H9 (cell line): ENCODE results near the gene KRTAP10-9. TPM values are rescaled to one million over a fixed set of nuclear protein-coding genes. Genes with fewer than 3 reads are reported as not detected.
"Not testable (repeated sequence)": the region's sequence is repeated elsewhere in the genome, so short reads cannot be mapped to it uniquely, and the experiment has no call there.

Experiments
- DNase-seq: peaks from one replicate; pipeline ENCODE4 v3.0.0-alpha.2; 2017
- H2AFZ ChIP-seq: one replicate; pipeline ENCODE4 v1.6.1; 2013; ENCODE audit warnings: mild to moderate bottlenecking, low read length, control low read depth, moderate library complexity
- H2AK5ac ChIP-seq: 2 replicates; pipeline ENCODE4 v1.6.1; 2013; ENCODE audit warnings: low read length, control low read depth, mixed read lengths; ENCODE audit not compliant: insufficient read length
- H2BK120ac ChIP-seq: one replicate; pipeline ENCODE4 v1.6.1; 2013; ENCODE audit warnings: low read depth, mild to moderate bottlenecking, low read length, control low read depth, inconsistent platforms; ENCODE audit not compliant: poor library complexity, severe bottlenecking
- H2BK12ac ChIP-seq: 2 replicates; pipeline ENCODE4 v1.6.1; 2013; ENCODE audit warnings: low read length, control low read depth, mixed read lengths, low read depth; ENCODE audit not compliant: insufficient read length
- H2BK15ac ChIP-seq: 2 replicates; pipeline ENCODE4 v1.6.1; 2013; ENCODE audit warnings: low read depth, low read length, control low read depth
- H2BK20ac ChIP-seq: one replicate; pipeline ENCODE4 v1.6.1; 2013; ENCODE audit warnings: low read depth, mild to moderate bottlenecking, low read length, control low read depth, inconsistent platforms; ENCODE audit not compliant: poor library complexity, severe bottlenecking
- H2BK5ac ChIP-seq: 2 replicates; pipeline ENCODE4 v1.6.1; 2013; ENCODE audit warnings: low read length, control low read depth, mixed read lengths; ENCODE audit not compliant: insufficient read length
- H3K14ac ChIP-seq: 2 replicates; pipeline ENCODE4 v1.6.1; 2013; ENCODE audit warnings: low read length, control low read depth; ENCODE audit not compliant: insufficient read depth
- H3K18ac ChIP-seq: 2 replicates; pipeline ENCODE4 v1.6.1; 2013; ENCODE audit warnings: low read depth, mild to moderate bottlenecking, mixed read lengths, low read length, control low read depth; ENCODE audit not compliant: insufficient read length
- H3K23ac ChIP-seq: 2 replicates; pipeline ENCODE4 v1.6.1; 2013; ENCODE audit warnings: low read length, control low read depth, mixed read lengths, low read depth; ENCODE audit not compliant: insufficient read length
- H3K23me2 ChIP-seq: 2 replicates; pipeline ENCODE4 v1.6.1; 2013; ENCODE audit warnings: low read depth, mild to moderate bottlenecking, mixed read lengths, low read length, control low read depth; ENCODE audit not compliant: insufficient read length, poor library complexity, severe bottlenecking
- H3K27ac ChIP-seq: 2 replicates; pipeline ENCODE4 v1.5.1; 2013; ENCODE audit warnings: low read length, control low read depth, mixed read lengths, low read depth; ENCODE audit not compliant: insufficient read length
- H3K27me3 ChIP-seq: 2 replicates; pipeline ENCODE4 v1.6.1; 2013; ENCODE audit warnings: low read length, control low read depth, inconsistent platforms; ENCODE audit not compliant: insufficient read depth
- H3K4ac ChIP-seq: 2 replicates; pipeline ENCODE4 v1.6.1; 2013; ENCODE audit warnings: low read depth, mild to moderate bottlenecking, control low read depth, inconsistent platforms, low read length, moderate library complexity
- H3K4me1 ChIP-seq: 2 replicates; pipeline ENCODE4 v1.6.1; 2013; ENCODE audit warnings: low read length, control low read depth, inconsistent platforms; ENCODE audit not compliant: insufficient read depth
- H3K4me2 ChIP-seq: 2 replicates; pipeline ENCODE4 v1.6.1; 2013; ENCODE audit warnings: low read length, control low read depth, mixed read lengths; ENCODE audit not compliant: insufficient read length, insufficient read depth
- H3K56ac ChIP-seq: 2 replicates; pipeline ENCODE4 v1.6.1; 2013; ENCODE audit warnings: low read depth, mild to moderate bottlenecking, mixed read lengths, low read length, control low read depth; ENCODE audit not compliant: insufficient read length
- H3K79me1 ChIP-seq: 2 replicates; pipeline ENCODE4 v1.6.1; 2013; ENCODE audit warnings: low read depth, mild to moderate bottlenecking, moderate library complexity, low read length, control low read depth, inconsistent platforms; ENCODE audit not compliant: insufficient read depth, poor library complexity, severe bottlenecking
- H3K79me2 ChIP-seq: 2 replicates; pipeline ENCODE4 v1.6.1; 2013; ENCODE audit warnings: low read length, control low read depth, inconsistent platforms; ENCODE audit not compliant: insufficient read depth
- H3K9ac ChIP-seq: 2 replicates; pipeline ENCODE4 v1.6.1; 2013; ENCODE audit warnings: low read length, control low read depth, mixed read lengths; ENCODE audit not compliant: insufficient read length; ENCODE audit errors: extremely low read depth
- H3K9me3 ChIP-seq: one replicate; pipeline ENCODE4 v1.6.1; 2013; ENCODE audit warnings: low read depth, low read length, inconsistent platforms; ENCODE audit not compliant: control insufficient read depth
- H3T11ph ChIP-seq: one replicate; pipeline ENCODE4 v1.6.1; 2013; ENCODE audit warnings: mild to moderate bottlenecking, low read length, control low read depth, inconsistent platforms
- H4K20me1 ChIP-seq: one replicate; pipeline ENCODE4 v1.6.1; 2013; ENCODE audit not compliant: control insufficient read depth, insufficient read length, insufficient read depth
- H4K5ac ChIP-seq: 2 replicates; pipeline ENCODE4 v1.6.1; 2013; ENCODE audit warnings: low read depth, mild to moderate bottlenecking, mixed read lengths, low read length, control low read depth; ENCODE audit not compliant: insufficient read length
- H4K8ac ChIP-seq: replicated peaks from 2 replicates; pipeline ENCODE4 v1.6.1; 2013; ENCODE audit warnings: low read length, control low read depth, mixed read lengths, low read depth; ENCODE audit not compliant: insufficient read length
- H4K91ac ChIP-seq: 2 replicates; pipeline ENCODE4 v1.6.1; 2013; ENCODE audit warnings: low read depth, mild to moderate bottlenecking, moderate library complexity, mixed read lengths, low read length, control low read depth; ENCODE audit not compliant: insufficient read length
- H3K27ac Mint-ChIP-seq, 3 experiments: 2 replicates in 2 of 3; 3 replicates in 1 of 3; pipeline ENCODE4 v1.8.0; 2020 to 2021; ENCODE audit warnings: mixed read lengths in 3 of 3, mild to moderate bottlenecking in 1 of 3, moderate library complexity in 1 of 3
- H3K27me3 Mint-ChIP-seq: 2 replicates; pipeline ENCODE4 v1.8.0; 2021; ENCODE audit warnings: low read depth, mild to moderate bottlenecking, moderate library complexity, mixed read lengths
- H3K36me3 Mint-ChIP-seq, 3 experiments: 2 replicates in 2 of 3; 3 replicates in 1 of 3; pipeline ENCODE4 v1.8.0; 2020 to 2021; ENCODE audit warnings: low read depth in 3 of 3, mixed read lengths in 3 of 3; ENCODE audit not compliant: insufficient read depth in 1 of 3
- H3K4me1 Mint-ChIP-seq, 2 experiments: 2 replicates each; pipeline ENCODE4 v1.8.0; 2020; ENCODE audit warnings: mixed read lengths in 2 of 2
- H3K4me3 Mint-ChIP-seq, 2 experiments: 2 replicates in 1 of 2; 3 replicates in 1 of 2; pipeline ENCODE4 v1.8.0; 2020 to 2021; ENCODE audit warnings: mild to moderate bottlenecking in 2 of 2, mixed read lengths in 2 of 2, moderate library complexity in 1 of 2
- H3K9me3 Mint-ChIP-seq, 2 experiments: 2 replicates in 1 of 2; 3 replicates in 1 of 2; pipeline ENCODE4 v1.8.0; 2020; ENCODE audit warnings: mild to moderate bottlenecking in 2 of 2, mixed read lengths in 2 of 2, moderate library complexity in 1 of 2
- CTCF ChIP-seq: fragments of 200-600 bp; sonication (generic); conservative IDR thresholded peaks from 3 replicates; pipeline ENCODE4 v1.8.0; 2021; ENCODE audit warnings: antibody characterized with exemption, mild to moderate bottlenecking
- WGBS: extraction: QIAGEN DNeasy Blood & Tissue Kit; methylation state at CpG from one replicate; pipeline ENCODE4 v1.1.7; 2013; ENCODE audit warnings: missing lambda C conversion rate, low lambda C conversion rate, mixed read lengths; ENCODE audit not compliant: insufficient read length; ENCODE audit errors: extremely low coverage; 5-methylcytosine and 5-hydroxymethylcytosine counted together
- total RNA-seq: library from RNA; stranded (reverse); gene quantifications from 2 replicates; pipeline ENCODE4 v1.2.1, GENCODE V29; 2021

Gene KRTAP10-9
- total RNA-seq, 1 experiment from 2014 or later, result not detected

- H3K4me2 ChIP-seq, H3K36me3 Mint-ChIP-seq, H3K79me1 ChIP-seq, H3K14ac ChIP-seq, H2AK5ac ChIP-seq, H3K27me3 ChIP-seq, H3K4me1 ChIP-seq, H3K4ac ChIP-seq, H3K9ac ChIP-seq, H3K27ac ChIP-seq, H3T11ph ChIP-seq, H3K23me2 ChIP-seq, H3K4me3 Mint-ChIP-seq, H4K20me1 ChIP-seq, H3K9me3 ChIP-seq, H2AFZ ChIP-seq, H3K9me3 Mint-ChIP-seq, H3K79me2 ChIP-seq, H2BK20ac ChIP-seq, H4K5ac ChIP-seq, H3K18ac ChIP-seq, H2BK15ac ChIP-seq, H2BK5ac ChIP-seq, H4K91ac ChIP-seq, H2BK120ac ChIP-seq, H4K8ac ChIP-seq, H3K23ac ChIP-seq, H3K56ac ChIP-seq, H2BK12ac ChIP-seq: not testable (repeated sequence)
- H3K27me3 Mint-ChIP-seq, result peaks cover 11% of the 10 kb centered on the region
- peak; percentile 30 for DNase-seq
- WGBS, result no CpG with 5 or more reads among the region's 10 CpGs
- peak overlapping the region in 1 of 3 experiments; percentile 82; a peak in 1 of 7 replicates for H3K27ac Mint-ChIP-seq
- TF ChIP-seq CTCF, result 0 out of 3 replicates have a peak, but pooled peaks have one; percentile 8
- H3K4me1 Mint-ChIP-seq, result peaks cover 36 to 37% of the 10 kb centered on the region in 2 experiments
Measured at GRCh38 chr21:44601091-44601490, 25.8 kb upstream of the KRTAP10-9 start.
